Smooth muscle cell (in vitro differentiated cells): ENCODE results near the gene PPP1R15B. TPM values are rescaled to one million over a fixed set of nuclear protein-coding genes. Genes with fewer than 3 reads are reported as not detected.

Experiments used
- DNase-seq: peaks from one replicate; lab custom pipeline; 2025; ENCODE audit not compliant: unreplicated experiment; lab: John Stamatoyannopoulos, UW
- H2AFZ ChIP-seq: fragments of 200-600 bp; sonication (generic); 2 replicates; pipeline ENCODE4 v1.6.0; 2016; ENCODE audit warnings: antibody characterized with exemption, low read depth, mild to moderate bottlenecking
- H3F3A ChIP-seq: fragments of 200-600 bp; sonication (generic); 2 replicates; pipeline ENCODE4 v1.6.0; 2017; ENCODE audit warnings: antibody characterized with exemption, low read depth
- H3K27ac ChIP-seq: fragments of 200-600 bp; sonication (generic); 2 replicates; pipeline ENCODE4 v1.5.1; 2016; ENCODE audit warnings: low read depth, mild to moderate bottlenecking
- H3K27me3 ChIP-seq: fragments of 200-600 bp; sonication (generic); 2 replicates; pipeline ENCODE4 v1.6.1; 2016; ENCODE audit warnings: low read depth, mild to moderate bottlenecking
- H3K36me3 ChIP-seq: fragments of 200-600 bp; sonication (generic); 2 replicates; pipeline ENCODE4 v1.5.1; 2016; ENCODE audit warnings: low read depth
- H3K4me1 ChIP-seq: fragments of 200-600 bp; sonication (generic); 2 replicates; pipeline ENCODE4 v1.5.1; 2016; ENCODE audit warnings: low read depth
- H3K4me2 ChIP-seq: fragments of 200-600 bp; sonication (generic); 2 replicates; pipeline ENCODE4 v1.6.0; 2016; ENCODE audit warnings: mild to moderate bottlenecking
- H3K4me3 ChIP-seq: fragments of 200-600 bp; sonication (generic); 2 replicates; pipeline ENCODE4 v1.5.1; 2016; ENCODE audit warnings: mild to moderate bottlenecking
- H3K79me2 ChIP-seq: fragments of 200-600 bp; sonication (generic); 2 replicates; pipeline ENCODE4 v1.6.0; 2016; ENCODE audit warnings: low read depth, mild to moderate bottlenecking
- H3K9ac ChIP-seq: fragments of 200-600 bp; sonication (generic); 2 replicates; pipeline ENCODE4 v1.6.0; 2016; ENCODE audit warnings: low read depth
- H3K9me3 ChIP-seq: fragments of 200-600 bp; sonication (generic); replicated peaks from 2 replicates; pipeline ENCODE4 v1.5.1; 2016; ENCODE audit warnings: low read depth
- H4K20me1 ChIP-seq: fragments of 200-600 bp; sonication (generic); 2 replicates; pipeline ENCODE4 v1.6.0; 2016; ENCODE audit warnings: low read depth
- WGBS: methylation state at CpG from one replicate; pipeline ENCODE4 v1.1.7; 2016; ENCODE audit warnings: low lambda C conversion rate; 5-methylcytosine and 5-hydroxymethylcytosine counted together
- polyA plus RNA-seq: library from polyadenylated mRNA; unstranded; fragments of >200 nt; fragmentation: Nextera tagmentation; extraction: Ambion mirVana; gene quantifications from 2 replicates; pipeline ENCODE4 v1.2.1, GENCODE V29; 2016
- total RNA-seq: library from RNA; depleted of rRNA; stranded (reverse); fragments of >200 nt; gene quantifications from 2 replicates; pipeline ENCODE4 v1.2.3, GENCODE V29; 2014
- TF ChIP-seq, protein P1 (sequence below): fragments of 200-600 bp; sonication (generic); IDR thresholded peaks from 2 replicates; pipeline ENCODE4 v1.5.1; 2017; ENCODE audit warnings: borderline replicate concordance, mild to moderate bottlenecking, antibody characterized with exemption; ENCODE audit not compliant: insufficient read depth, poor library complexity, severe bottlenecking

The PPP1R15B gene
- total and polyA plus RNA-seq, 2 experiments from 2014 or later, result 24.1 to 74.8 TPM

DNA sequence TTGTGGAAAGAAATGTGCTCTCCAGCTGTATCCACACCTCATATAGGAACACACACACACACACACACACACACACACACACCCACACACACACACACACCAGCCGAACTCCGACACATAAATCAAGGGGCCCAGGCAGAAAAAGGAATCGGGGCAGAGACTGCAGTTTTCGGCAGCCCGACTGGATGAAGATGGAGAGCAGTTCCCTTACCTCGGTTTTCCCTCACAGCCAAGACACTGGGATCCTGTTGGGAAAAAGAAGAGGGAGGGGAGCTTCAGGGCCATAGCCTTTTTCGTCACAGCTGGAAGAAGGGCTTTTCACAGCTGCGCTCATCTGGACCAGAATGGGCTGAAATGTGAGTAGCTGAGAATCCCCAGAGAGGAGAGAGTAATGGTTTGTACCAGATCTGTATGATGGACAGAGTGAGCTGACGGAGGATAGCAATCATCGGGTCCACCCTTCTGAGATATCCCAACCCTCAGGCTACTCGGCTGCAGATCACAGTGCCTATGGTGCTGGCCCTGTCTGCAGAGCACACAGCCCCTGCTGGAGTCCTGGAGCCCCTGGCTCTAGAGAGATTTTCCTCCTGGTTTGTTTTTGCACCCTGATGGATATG is 45.3 kb upstream of the PPP1R15B start:
- Histone ChIP-seq H3K27ac (no peak overlapping the region), H3F3A (no peaks in the 10 kb centered on the region), H3K36me3 (no peaks in the 10 kb centered on the region), H2AFZ (no peak overlapping the region), H3K4me2 (no peak overlapping the region), H3K79me2 (no peaks in the 10 kb centered on the region), H3K4me3 (no peak overlapping the region), H3K27me3 (no peaks in the 10 kb centered on the region), H3K9me3 (no peaks in the 10 kb centered on the region), H3K9ac (no peak overlapping the region), H4K20me1 (no peaks in the 10 kb centered on the region), H3K4me1 (peaks cover 21% of the 10 kb centered on the region)
- TF ChIP-seq, protein P1, sequence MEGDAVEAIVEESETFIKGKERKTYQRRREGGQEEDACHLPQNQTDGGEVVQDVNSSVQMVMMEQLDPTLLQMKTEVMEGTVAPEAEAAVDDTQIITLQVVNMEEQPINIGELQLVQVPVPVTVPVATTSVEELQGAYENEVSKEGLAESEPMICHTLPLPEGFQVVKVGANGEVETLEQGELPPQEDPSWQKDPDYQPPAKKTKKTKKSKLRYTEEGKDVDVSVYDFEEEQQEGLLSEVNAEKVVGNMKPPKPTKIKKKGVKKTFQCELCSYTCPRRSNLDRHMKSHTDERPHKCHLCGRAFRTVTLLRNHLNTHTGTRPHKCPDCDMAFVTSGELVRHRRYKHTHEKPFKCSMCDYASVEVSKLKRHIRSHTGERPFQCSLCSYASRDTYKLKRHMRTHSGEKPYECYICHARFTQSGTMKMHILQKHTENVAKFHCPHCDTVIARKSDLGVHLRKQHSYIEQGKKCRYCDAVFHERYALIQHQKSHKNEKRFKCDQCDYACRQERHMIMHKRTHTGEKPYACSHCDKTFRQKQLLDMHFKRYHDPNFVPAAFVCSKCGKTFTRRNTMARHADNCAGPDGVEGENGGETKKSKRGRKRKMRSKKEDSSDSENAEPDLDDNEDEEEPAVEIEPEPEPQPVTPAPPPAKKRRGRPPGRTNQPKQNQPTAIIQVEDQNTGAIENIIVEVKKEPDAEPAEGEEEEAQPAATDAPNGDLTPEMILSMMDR, result no peak
- DNase-seq, result no peak
- WGBS, result 93% methylated on average over 11 of the region's 11 CpGs

DNA sequence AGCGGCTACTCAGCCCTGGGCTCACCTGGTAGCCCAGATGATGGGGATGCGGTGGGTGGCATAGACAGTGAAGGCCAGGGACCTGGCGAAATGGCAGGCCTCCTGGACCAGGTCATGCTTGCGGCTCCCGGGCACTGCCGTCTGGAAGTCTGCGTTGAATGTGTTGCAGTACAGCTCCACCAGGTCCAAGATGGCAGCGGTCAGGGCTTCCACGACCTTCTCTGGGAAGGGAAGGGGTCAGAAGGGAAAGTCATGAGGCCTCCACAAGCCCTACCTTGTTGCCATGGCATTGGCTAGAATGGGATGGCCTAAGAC is 44.2 kb upstream of the PPP1R15B start:
- WGBS, result 93% methylated on average over 9 of the region's 9 CpGs
- no peaks in the 10 kb centered on the region for H3K36me3 ChIP-seq
- no peaks in the 10 kb centered on the region for H3K9me3 ChIP-seq
- TF ChIP-seq, protein P1, result no peak
- H3F3A ChIP-seq, result no peaks in the 10 kb centered on the region
- no peak overlapping the region for H2AFZ ChIP-seq
- H3K27ac ChIP-seq, result no peak overlapping the region
- H3K9ac ChIP-seq, result no peak overlapping the region
- H3K27me3 ChIP-seq, result no peaks in the 10 kb centered on the region
- no peaks in the 10 kb centered on the region for H3K79me2 ChIP-seq
- H3K4me1 ChIP-seq, result peaks cover 27% of the 10 kb centered on the region
- DNase-seq, result no peak
- H3K4me2 ChIP-seq, result no peak overlapping the region
- H3K4me3 ChIP-seq, result no peak overlapping the region
- H4K20me1 ChIP-seq, result no peaks in the 10 kb centered on the region

DNA sequence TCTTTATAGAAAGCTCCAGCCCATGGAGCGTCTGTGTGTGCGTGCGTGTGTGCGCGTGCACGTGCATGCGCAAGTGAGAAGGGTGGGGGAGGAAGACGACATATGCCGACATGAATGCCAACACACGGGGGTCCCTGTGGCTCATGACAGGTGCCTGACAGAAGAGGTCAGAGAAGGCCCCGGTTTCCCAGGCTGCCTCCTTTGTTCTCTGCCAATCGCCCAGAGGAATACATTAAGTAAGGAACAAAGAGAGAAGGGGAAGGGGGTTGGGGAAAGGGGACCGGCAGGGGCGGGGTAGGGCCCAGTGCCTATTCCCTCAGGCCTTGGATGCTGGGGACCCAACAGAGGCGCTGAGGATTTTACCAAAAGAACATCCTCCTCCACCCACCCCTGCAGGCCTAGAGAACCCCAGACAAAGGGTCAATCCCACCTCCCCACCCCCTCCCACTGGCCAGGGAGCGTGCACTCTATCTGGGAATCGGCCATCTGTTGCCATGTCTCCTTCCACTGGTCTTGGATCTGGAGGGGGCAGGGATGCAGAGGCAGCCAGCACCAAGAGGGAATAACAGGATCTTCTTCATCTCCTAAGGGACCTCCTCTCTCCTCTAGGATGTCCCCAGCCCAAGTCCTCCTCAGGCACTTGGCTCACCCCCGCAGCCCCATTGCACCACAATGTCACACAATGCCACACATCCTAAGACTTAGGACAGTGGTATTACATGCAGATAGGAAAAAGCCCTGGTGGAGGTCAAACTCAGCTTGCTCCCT is 43.6 kb upstream of the PPP1R15B start:
- Histone ChIP-seq H3K9ac (no peak overlapping the region), H3K4me1 (peaks cover 27% of the 10 kb centered on the region), H3K79me2 (no peaks in the 10 kb centered on the region), H3K36me3 (no peaks in the 10 kb centered on the region), H2AFZ (no peak overlapping the region), H3F3A (no peaks in the 10 kb centered on the region), H3K27me3 (no peaks in the 10 kb centered on the region), H3K4me3 (no peak overlapping the region), H4K20me1 (no peaks in the 10 kb centered on the region), H3K4me2 (no peak overlapping the region), H3K27ac (no peak overlapping the region), H3K9me3 (no peaks in the 10 kb centered on the region)
- DNase-seq, result no peak
- TF ChIP-seq, protein P1, result no peak
- WGBS, result 75% methylated on average over 17 of the region's 18 CpGs
